D341Med (cell line): ENCODE data around the gene CD19.
"Not testable (repeated sequence)": the region's sequence is repeated elsewhere in the genome, so short reads cannot be mapped to it uniquely, and the experiment has no call there.

ENCODE experiments used
- DNase-seq: peaks from one replicate; pipeline ENCODE4 v3.0.0; 2012; ENCODE audit warnings: low spot score

The CD19 gene

DNA sequence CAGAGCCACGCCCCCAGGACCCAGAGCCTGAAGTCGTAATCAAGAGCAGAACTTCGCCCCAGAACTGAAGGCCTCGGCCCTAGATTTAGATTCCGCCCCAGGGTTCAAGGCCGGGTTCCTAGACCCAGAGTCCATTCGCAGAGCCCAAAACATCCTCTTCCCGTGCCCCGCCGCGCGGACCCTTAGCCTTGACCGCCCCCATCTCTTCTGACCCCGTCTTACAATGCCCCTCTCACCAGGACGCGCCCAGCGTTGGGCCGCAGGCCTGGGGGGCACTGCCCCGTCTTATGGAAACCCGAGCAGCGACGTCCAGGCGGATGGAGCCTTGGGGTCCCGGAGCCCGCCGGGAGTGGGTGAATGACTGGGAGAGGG lies 5.0 kb downstream of the CD19 start:
- DNase-seq = no peak

DNA sequence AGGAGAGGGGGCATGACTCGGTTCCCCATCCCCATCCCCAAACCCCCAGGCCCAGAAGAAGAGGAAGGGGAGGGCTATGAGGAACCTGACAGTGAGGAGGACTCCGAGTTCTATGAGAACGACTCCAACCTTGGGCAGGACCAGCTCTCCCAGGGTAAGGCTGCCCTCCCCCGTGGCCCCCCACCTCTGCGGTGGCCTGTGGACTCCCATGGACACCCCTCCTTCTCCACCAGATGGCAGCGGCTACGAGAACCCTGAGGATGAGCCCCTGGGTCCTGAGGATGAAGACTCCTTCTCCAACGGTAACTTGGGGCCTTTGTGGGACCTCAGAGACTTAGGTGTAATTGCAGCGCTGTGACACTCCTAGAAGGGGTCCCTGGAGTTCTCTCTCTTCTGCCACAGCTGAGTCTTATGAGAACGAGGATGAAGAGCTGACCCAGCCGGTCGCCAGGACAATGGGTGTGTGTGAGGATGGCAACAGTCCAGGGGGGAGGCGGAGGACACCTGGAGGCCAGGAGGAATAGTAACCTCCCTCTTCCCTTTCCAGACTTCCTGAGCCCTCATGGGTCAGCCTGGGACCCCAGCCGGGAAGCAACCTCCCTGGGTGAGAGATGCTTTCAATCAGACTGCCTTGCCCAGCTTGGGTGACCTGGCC lies 5.6 kb downstream of the CD19 start:
- DNase-seq = no peak

DNA sequence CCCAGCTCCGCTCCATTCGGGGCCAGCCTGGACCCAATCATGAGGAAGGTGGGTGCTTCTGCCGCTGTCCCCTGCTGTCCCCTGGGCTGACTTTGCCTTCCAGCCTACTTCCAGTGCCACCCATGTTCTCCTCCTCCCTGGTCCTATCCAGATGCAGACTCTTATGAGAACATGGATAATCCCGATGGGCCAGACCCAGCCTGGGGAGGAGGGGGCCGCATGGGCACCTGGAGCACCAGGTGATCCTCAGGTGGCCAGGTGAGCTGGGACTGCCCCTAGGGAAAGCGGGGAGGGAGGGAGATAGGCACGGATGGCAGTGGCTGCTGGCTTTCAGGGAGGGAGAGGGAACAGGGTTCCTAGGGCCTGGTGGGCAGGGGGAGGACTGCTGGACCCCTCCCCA lies 7.0 kb downstream of the CD19 start:
- no peak for DNase-seq

DNA sequence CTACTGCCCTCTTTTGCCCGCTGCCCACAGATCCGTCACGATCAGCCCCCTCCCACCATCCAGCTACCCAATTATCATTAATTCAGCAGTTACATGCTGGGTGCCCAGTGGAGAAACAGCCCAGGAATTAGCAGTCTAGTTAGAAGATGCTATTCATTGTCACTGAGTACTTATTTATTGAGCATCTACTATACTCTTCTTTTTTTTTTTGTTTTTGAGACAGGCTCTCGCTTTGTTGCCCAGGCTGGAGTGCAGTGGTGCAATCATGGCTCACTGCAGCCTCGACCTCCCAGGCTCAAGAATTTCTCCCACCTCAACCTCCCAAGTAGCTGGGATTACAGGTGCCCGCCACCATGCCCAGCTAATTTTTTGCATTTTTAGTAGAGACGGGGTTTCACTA lies 8.1 kb downstream of the CD19 start:
- DNase-seq = not testable (repeated sequence)

DNA sequence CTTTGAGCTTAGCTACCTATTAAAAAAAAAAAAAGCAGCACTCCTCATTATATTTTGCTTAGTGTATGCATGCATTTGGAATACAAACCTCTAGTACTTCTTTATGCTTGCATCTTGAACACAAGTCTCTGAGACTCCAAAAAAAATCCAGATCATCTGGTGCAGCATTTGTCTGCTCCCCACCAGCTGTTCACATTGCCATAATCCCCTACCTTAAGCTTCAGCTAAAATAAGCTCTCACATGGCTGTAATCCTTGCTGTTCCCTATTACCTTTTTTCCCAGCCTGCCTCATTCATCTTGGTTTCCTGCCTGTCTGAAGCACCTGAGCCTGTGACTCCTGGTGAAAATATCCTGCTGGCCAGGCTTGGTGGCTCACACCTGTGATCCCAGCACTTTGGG lies 11.5 kb downstream of the CD19 start:
- DNase-seq = peak; percentile 58

DNA sequence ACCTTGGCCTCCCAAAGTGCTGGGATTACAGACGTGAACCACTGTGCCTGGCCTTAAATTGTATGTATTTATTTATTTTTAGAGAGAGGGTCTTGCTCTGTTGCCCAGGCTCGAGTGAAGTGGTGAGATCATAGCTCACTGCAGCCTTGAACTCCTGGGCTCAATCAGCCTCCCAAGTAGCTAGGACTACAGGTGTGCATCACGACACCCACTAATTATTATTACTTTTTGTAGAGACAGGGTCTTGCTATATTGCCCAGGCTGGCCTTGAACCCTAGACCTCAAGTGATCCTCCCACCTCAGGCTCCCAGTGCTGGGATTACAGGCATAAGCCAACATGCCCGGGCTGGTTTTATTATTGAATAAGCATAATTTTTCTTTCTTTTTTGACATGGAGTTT lies 14.9 kb downstream of the CD19 start:
- DNase-seq = no peak

DNA sequence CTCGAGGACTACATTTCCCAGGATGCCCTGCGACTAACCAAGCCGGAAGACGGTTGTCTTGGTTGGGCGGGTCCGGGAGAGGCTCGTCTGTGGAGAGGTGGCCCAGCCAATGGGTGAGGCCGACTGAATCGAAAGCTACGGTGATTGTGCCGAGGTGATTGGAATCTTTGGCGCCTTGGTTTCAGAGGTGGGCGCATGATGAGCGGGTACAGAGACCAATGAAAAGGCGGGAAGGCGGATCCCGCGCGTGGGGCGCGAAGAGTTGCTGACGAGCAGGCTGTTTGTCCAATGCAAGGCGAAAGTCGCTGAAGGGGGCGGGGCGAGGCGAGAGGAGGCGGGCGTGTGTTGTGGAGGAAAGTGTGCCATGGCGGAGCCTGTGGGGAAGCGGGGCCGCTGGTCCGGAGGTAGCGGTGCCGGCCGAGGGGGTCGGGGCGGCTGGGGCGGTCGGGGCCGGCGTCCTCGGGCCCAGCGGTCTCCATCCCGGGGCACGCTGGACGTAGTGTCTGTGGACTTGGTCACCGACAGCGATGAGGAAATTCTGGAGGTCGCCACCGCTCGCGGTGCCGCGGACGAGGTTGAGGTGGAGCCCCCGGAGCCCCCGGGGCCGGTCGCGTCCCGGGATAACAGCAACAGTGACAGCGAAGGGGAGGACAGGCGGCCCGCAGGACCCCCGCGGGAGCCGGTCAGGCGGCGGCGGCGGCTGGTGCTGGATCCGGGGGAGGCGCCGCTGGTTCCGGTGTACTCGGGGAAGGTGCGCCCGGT lies 19.1 kb downstream of the CD19 start, which contains the start of gene NFATC2IP:
Gene NFATC2IP, plus strand, starts transcription at position 290 of the 762 bp plus-strand sequence. Its CDS starts 75 bp downstream, at position 365.
- peak; percentile 96 for DNase-seq

DNA sequence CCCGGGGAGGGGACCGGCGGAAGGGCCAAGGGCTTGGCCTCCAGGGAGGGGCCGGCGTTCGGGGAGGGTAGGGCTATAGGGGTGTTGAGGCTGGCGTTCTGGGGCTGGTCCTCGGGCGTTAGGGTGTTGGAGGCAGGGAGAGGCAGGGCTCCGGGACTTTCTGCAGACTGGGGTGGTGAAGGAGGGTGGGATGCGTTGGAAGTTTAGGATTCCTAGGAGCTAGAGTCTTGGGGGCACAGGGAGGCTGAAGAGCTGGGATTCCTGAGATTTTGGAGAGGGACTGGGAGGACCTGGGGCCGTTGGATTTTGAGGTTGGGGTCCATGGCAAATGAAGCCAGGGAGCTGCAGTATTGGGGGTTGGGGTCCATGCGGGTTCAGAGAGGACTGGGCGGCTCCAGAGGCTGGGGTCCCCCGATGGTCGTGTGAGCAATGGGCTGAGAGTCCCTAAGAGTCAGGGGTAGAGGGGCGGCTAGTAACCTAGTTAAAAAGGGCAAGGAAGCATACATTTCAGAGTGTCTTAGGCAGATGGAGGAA lies 19.7 kb downstream of the CD19 start:
- no peak for DNase-seq

DNA sequence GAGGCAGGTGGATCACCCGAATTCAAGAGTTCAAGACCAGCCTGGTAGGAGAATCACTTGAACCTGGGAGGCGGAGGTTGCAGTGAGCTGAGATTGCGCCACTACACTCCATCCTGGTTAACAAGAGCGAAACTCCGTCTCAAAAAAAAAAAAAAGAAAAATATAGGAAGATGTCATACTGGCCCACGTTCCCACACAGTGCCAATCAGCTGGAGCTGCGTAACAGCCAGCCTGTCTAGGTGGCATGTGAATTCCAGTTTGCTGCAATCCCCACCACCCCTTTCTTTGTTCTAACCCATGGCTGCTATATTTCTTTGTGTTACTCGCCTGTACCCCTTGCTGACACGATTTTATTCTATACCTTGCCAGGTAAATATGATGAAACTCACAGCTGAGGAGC lies 26.4 kb downstream of the CD19 start:
- no peak for DNase-seq

DNA sequence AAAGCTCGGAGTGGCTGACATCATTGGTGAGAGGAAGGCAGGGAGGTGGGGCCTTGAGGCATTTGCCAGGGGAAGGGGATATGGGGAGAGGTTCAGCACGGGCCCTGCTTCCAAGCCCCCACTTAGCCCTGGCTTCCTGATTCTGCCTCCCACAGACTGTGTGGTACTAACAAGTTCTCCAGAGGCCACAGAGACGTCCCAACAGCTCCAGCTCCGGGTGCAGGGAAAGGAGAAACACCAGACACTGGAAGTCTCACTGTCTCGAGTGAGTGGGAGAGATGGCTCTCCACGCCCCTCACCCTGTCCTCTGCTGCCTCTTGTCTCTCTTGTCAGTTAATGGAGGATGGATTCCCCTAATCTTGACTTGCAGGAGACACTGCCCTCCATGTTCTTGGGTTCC lies 27.1 kb downstream of the CD19 start:
- DNase-seq = no peak

DNA sequence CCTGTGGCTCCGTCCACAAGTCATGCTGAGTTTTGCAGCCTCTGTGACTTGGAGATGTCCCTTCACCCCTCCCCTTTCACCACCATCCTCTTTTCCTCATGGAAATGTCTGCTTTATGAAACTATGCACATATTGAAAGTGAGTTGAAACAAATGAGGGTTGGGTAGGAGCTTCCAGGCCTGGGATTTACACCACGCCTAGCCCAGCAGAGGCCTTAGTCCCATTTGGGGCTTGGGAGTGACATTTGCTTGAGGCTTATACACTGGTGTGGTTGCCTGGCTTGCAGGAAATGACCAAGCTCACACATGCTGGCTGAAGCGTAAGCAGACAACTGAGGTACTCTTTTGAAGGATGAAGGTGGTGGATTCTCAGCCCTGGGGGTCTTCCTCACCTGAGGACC lies 32.3 kb downstream of the CD19 start:
- no peak for DNase-seq

DNA sequence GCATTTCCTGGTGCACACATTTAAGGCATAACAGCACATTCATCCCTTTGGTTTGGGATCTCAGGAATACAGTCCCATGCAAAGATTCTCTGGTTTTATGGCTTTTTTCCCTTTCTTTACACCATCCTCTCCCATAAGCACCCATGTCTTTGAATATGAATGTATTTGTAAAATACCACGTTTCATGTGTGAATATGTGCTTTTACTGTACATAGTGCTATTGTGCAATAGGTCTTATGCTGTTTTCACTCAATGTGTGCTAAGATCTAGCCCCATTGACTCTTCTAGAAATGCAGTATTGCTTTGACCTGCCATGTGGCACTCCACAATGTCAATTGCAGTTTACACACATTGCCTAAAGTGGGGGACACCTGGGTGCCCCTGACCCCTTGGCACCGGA lies 32.7 kb downstream of the CD19 start:
- DNase-seq = no peak

DNA sequence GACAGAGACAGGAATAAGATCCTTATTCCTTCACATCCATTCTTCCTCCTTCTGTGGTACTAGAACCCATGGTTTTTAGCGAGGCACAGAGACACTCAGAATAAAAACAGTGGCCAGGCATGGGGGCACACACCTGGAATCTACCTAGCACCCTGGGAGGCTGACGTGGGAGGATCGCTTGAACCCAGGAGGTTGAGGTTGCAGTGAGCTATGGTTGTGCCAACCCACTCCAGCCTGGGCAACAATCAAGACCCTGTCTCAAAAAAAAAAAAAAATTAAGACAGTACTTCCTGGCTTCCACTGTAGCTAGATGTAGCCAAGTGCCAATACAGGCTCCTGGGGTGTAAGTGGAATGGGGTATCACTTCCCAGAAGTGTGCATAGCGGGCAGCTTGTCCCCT lies 35.4 kb downstream of the CD19 start:
- DNase-seq = no peak

DNA sequence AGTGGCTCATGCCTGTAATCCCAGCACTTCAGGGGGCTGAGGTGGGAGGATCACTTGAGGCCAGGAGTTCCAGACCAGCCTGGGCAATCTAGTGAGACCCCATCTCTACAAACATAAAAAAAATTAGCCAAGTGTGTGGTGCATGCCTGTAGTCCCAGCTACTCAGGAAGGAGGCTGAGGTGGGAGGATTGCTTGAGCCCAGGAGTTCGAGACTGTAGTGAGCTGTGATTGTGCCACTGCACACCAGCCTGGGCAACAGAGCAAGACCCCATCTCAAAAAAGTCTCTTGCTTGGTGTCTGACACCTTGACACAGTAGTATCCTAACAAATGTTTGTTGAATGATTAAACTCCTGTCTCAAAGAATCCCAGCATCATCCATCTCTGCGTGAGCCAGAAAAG lies 37.9 kb downstream of the CD19 start:
- not testable (repeated sequence) for DNase-seq

DNA sequence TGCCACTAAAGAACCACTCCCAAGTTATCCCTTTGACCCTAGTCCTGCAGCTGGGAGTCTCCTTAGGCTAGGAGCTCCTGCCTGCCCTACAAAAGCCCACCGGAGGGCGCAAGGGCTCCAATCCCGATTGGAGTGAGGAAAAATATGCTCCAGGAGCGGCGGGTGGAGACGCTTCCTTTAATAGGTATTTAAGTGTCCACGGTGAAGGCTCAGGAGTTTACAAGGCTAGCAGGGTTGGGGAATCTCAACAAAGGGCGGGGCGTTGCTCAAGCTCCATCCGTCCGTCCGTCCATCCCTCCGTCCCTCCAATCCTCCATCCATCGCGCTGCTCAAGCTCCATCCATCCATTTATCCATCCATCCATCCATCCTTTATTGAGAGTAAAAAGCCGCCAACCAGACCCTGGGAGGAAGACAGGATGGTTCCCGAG lies 42.3 kb downstream of the CD19 start:
- peak; percentile 80 for DNase-seq

DNA sequence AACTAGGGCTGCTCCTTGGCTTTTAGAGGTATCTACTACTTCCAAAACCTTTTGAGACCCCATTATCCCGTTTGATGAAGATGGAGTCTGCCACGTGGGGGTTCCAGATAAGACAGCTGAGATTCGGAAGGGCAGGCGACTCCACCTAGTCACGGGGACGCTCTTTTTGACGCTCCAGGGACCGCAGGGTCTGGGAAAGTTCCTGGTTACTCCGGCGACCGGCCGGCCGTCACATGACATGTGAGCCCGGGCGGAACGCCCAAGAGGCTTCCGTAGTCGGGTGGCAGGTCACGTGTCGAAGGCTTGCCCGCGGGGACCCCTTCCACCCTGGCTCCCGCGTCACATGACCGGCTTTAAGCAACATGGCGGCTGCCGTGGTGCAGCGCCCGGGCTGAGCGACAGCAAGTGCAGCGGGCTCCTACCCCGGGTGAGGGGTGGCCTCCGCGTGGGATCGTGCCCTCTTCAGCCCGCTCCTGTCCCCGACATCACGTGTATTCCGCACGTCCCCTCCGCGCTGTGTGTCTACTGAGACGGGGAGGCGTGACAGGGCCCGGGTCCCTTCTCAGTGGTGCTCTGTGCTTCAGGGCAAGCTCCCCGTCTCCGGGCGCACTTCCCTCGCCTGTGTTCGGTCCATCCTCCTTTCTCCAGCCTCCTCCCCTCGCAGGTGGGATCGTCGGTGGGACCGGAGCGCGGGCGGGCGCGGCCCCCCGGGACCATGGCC lies 42.8 kb downstream of the CD19 start, which contains the start of gene SPNS1:
Gene SPNS1, plus strand, starts transcription at position 342 of the 721 bp plus-strand sequence. Its CDS starts 374 bp downstream, at position 716.
- DNase-seq = peak; percentile 98

DNA sequence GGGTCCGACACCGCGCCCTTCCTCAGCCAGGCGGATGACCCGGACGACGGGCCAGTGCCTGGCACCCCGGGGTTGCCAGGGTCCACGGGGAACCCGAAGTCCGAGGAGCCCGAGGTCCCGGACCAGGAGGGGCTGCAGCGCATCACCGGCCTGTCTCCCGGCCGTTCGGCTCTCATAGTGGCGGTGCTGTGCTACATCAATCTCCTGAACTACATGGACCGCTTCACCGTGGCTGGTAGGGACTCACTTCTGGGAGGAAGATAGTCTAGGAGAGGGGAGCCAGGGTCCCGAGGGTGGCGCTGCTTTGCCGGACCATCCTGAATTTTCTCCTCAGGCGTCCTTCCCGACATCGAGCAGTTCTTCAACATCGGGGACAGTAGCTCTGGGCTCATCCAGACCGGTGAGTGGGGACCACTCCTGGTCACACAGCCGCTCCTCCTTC lies 43.4 kb downstream of the CD19 start:
- DNase-seq = no peak

DNA sequence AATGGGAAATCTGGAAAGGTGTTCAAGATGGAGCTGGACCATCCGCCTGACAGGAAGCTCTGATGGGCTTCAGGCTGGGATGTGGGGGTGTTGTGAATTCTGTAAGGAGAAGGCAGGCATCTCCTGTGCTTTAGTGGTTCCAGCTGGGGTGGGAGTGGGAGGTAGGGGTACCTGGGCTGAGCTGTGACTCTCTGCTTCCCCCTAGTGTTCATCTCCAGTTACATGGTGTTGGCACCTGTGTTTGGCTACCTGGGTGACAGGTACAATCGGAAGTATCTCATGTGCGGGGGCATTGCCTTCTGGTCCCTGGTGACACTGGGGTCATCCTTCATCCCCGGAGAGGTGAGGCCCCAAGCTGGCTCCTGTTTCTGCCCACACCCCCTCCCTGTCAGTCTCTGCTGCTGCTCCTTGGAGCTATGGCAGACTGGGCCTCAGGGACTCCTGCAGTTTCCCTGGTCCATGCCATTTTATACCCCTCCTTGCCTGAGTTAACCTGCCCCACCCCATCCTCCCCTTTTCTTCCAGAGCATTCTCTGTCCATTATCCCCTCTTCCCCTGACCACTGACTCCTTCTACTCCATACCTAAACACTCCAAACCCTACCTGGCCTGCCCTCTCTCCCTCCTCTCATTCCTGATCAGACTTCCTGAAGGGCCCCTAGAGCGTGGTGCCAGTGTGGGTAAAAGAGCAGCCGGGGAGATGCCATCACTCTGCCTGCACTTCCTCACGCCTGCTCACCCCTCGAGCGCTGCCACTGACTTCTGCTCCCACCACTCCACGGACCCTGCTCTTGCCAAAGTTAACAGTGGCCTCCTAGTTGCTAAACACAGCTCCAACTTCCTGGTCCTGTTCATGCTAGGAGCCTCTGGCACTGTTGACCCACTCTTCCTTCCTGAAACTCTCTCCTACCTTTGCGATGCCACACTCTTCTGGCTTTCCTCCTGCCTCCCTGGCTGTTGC lies 46.2 kb downstream of the CD19 start:
- no peak for DNase-seq

DNA sequence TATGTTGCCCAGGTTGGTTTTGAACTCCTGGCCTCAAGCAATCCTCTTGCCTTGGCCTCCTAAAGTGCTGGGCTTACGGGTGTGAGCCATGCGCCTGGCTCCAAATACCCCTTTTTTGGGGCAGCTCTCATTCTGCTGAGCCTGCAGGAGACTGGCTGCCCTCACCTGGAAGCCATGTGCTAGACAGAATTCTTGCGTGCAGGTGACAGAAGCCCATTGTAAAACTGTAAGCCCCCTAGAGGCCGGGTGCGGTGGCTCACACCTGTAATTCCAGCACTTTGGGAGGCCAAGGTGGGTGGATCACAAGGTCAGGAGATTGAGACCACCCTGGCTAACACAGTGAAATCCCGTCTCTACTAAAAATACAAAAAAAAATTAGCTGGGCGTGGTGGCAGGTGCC lies 48.6 kb downstream of the CD19 start:
- not testable (repeated sequence) for DNase-seq

DNA sequence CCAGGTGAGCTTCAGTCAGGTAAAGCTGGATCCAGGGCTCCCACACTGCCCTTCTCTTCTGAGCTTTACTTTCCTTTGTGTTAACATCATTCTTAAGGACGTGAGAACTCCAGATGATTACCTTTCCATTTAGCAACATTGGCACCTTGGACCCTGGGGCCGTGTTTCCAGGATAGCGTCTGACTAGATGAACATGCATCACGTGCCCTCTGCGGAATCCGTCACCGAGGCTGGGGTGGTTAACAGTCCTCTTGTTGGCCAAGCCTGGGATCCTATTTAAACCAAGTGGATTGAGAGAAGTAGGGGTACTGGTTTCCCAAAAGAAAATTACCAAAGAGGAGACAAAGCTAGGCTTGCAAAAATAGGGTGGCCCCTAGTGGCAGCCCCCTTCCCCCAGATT lies 49.2 kb downstream of the CD19 start:
- no peak for DNase-seq

DNA sequence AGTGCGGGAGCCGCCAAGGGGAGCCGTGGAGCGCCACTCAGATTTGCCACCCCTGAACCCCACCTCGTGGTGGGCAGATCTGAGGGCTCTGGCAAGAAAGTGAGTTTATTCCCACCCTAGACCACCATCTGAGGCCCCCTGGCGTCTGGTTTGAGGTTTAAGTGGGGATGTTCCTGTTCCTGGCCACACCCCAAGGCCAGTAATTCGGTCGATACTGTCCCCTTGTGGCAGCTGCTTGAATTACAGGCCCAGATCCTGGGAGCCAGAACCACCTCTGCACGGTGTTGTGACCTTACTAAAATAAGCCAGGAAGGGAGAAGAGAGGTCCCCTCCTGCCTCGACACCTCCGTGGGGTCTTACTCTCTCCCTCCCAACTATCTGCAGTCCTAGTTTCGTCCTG lies 49.7 kb downstream of the CD19 start:
- DNase-seq = peak; percentile 55
